Uterus (tissue), 4 donors: ENCODE data around the gene ATF7. TPM values are rescaled to one million over a fixed set of nuclear protein-coding genes. Genes with fewer than 3 reads are reported as not detected.
A peak's percentile ranks its signal among the peaks of the same experiment; 100 is the strongest.

Experiments
- DNase-seq, 2 donors: peaks; one replicate each; pipeline ENCODE4 v3.0.0-alpha.2; 2019 to 2020
- H3K27ac ChIP-seq, 2 donors: fragments of 200-600 bp; sonication (generic); 1 replicate in 1 of 2; 2 replicates in 1 of 2; pipeline ENCODE4 v1.5.1; 2016 to 2018
- H3K27me3 ChIP-seq, 2 donors: fragments of 200-600 bp; sonication (generic); one replicate each; pipeline ENCODE4 v1.5.1; 2018 to 2019; ENCODE audit warnings: control low read depth in 1 of 2
- H3K36me3 ChIP-seq, 2 donors: fragments of 200-600 bp; sonication (generic); one replicate each; pipeline ENCODE4 v1.5.1; 2019; ENCODE audit warnings: control low read depth in 1 of 2
- H3K4me1 ChIP-seq, 2 donors: fragments of 200-600 bp; sonication (generic); one replicate each; pipeline ENCODE4 v1.5.1; 2018 to 2019; ENCODE audit warnings: control low read depth in 1 of 2
- H3K4me3 ChIP-seq, 2 donors: fragments of 200-600 bp; sonication (generic); 1 replicate in 1 of 2; 2 replicates in 1 of 2; pipeline ENCODE4 v1.5.1; 2018 to 2019; ENCODE audit warnings: mild to moderate bottlenecking in 1 of 2
- H3K9me3 ChIP-seq, 2 donors: fragments of 200-600 bp; sonication (generic); one replicate each; pipeline ENCODE4 v1.5.1; 2019; ENCODE audit warnings: control low read depth in 1 of 2
- CTCF ChIP-seq, 4 experiments: fragments of 200-600 bp in 2 of 4; fragments of 450-650 bp in 2 of 4; sonication (generic) in 2 of 4; IDR thresholded peaks; one replicate each; pipeline ENCODE4 v1.5.1; 2016 to 2019; ENCODE audit warnings: antibody characterized with exemption in 4 of 4, mild to moderate bottlenecking in 2 of 4, moderate library complexity in 1 of 4
- POLR2A ChIP-seq, 2 donors: fragments of 450-650 bp; IDR thresholded peaks; one replicate each; pipeline ENCODE4 v1.6.1; 2016; ENCODE audit warnings: antibody characterized with exemption in 2 of 2, mild to moderate bottlenecking in 1 of 2, moderate library complexity in 1 of 2
- intact Hi-C: fragments of 100-400 bp; cut with DNase I; formaldehyde crosslinking; loops from one replicate; pipeline ENCODE4 v1.15.1; 2023; ENCODE audit warnings: low total_unique reads
- total RNA-seq, 4 donors: library from RNA; depleted of rRNA in 3 of 4; stranded (reverse); fragments of >200 nt in 3 of 4; gene quantifications; one replicate each; pipeline versions ENCODE4 v1.1.0 to v1.2.4, GENCODE V29; 2014 to 2023
- donor health status: DM: yes; HTN: yes; CAD: no.

ATF7 gene
- total RNA-seq, 4 donors from 2014 or later, result 10.6 to 47.6 (median 21.3) TPM

- no peak for TF ChIP-seq POLR2A (IDR thresholded peaks at IDR 0.05)
- no peak for TF ChIP-seq CTCF (IDR thresholded peaks at IDR 0.05)
- Histone ChIP-seq H3K36me3 (no peaks in the 10 kb centered on the region), H3K27me3 (no peaks in the 10 kb centered on the region), H3K4me3 (no peak overlapping the region), H3K4me1 (peaks cover 8 to 10% of the 10 kb centered on the region in 2 donors), H3K9me3 (no peaks in the 10 kb centered on the region), H3K27ac (peak overlapping the region in 1 of 2 donors; percentile 29)
- no peak for DNase-seq
- intact Hi-C loops, result no loop called here
These were observed 34.6 kb downstream of the ATF7 start for GRCh38 chr12:53591301-53592206.

GRCh38 chr12:53590652-53591051 is 35.5 kb downstream of the ATF7 start:
- no peaks in the 10 kb centered on the region for H3K36me3 ChIP-seq
- H3K4me1 ChIP-seq, result peaks cover 8 to 9% of the 10 kb centered on the region in 2 donors
- H3K27me3 ChIP-seq, result no peaks in the 10 kb centered on the region
- H3K4me3 ChIP-seq, result no peak overlapping the region
- intact Hi-C loops, result no loop called here
- H3K9me3 ChIP-seq, result no peaks in the 10 kb centered on the region
- no peak for DNase-seq
- TF ChIP-seq POLR2A (IDR thresholded peaks at IDR 0.05) (no peak), CTCF (IDR thresholded peaks at IDR 0.05) (no peak)
- no peak overlapping the region for H3K27ac ChIP-seq

DNA sequence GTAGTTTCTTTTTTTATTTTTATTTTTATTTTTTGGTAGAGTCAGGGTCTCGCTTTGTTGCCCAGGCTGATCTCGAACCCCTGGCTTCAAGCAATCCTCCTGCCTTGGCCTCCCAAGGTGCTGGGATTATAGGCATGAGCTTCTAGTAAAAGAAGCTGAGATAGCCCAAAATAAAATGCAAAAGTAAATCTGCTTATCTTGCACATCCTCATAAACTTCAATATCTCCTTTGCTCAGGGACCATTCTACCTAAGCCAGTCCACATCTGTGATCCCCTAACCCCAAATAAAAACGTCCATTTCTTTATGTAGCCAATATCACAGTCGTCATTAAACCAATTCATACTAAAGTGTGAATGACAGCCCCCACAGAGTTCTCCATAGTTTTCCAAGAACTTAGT is 36.3 kb downstream of the ATF7 start:
- Histone ChIP-seq H3K9me3 (no peaks in the 10 kb centered on the region), H3K27me3 (no peaks in the 10 kb centered on the region), H3K27ac (no peak overlapping the region), H3K4me3 (no peak overlapping the region), H3K4me1 (peaks cover 2 to 8% of the 10 kb centered on the region in 2 donors), H3K36me3 (no peaks in the 10 kb centered on the region)
- DNase-seq, result no peak
- TF ChIP-seq POLR2A (IDR thresholded peaks at IDR 0.05) (no peak), CTCF (IDR thresholded peaks at IDR 0.05) (no peak)
- intact Hi-C loops, result no loop called here

GRCh38 chr12:53589423-53589822 is 36.8 kb downstream of the ATF7 start:
- no peaks in the 10 kb centered on the region for H3K9me3 ChIP-seq
- no peak overlapping the region for H3K4me3 ChIP-seq
- no peaks in the 10 kb centered on the region for H3K36me3 ChIP-seq
- H3K27ac ChIP-seq, result no peak overlapping the region
- no peak for DNase-seq
- peaks cover 0 to 8% of the 10 kb centered on the region in 2 donors for H3K4me1 ChIP-seq
- TF ChIP-seq CTCF (IDR thresholded peaks at IDR 0.05), result no peak
- TF ChIP-seq POLR2A (IDR thresholded peaks at IDR 0.05), result no peak
- no peaks in the 10 kb centered on the region for H3K27me3 ChIP-seq
- intact Hi-C loops, result no loop called here

GRCh38 chr12:53588123-53588522 is 38.1 kb downstream of the ATF7 start:
- Histone ChIP-seq H3K27me3 (no peaks in the 10 kb centered on the region), H3K9me3 (no peaks in the 10 kb centered on the region), H3K27ac (no peak overlapping the region), H3K4me3 (no peak overlapping the region), H3K4me1 (peaks cover 0 to 8% of the 10 kb centered on the region in 2 donors), H3K36me3 (no peaks in the 10 kb centered on the region)
- DNase-seq, result no peak
- TF ChIP-seq CTCF (IDR thresholded peaks at IDR 0.05), result no peak
- TF ChIP-seq POLR2A (IDR thresholded peaks at IDR 0.05), result no peak
- intact Hi-C loops, result no loop called here
